ENCODE results near the gene MGLL.

DNA sequence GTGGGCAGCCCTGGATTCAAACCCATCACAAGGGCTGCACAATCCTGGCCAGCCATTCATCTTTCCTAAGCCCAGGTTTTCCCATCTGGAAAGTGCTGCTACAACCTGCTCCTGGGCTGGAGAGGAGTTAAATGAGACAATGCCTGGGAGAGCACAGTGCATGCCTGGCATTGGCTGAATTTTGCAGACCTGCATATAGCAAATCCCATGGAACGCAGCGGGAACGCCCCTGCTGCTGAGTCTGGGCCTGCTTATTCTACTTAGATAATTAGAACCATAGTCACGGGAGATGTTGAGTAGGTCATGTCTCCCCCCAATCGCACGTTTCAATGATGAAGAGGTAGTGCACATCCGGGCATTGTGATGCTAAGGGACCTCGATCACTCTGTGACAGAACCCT lies 102.9 kb downstream of the MGLL start:
- TF ChIP-seq, protein P1, sequence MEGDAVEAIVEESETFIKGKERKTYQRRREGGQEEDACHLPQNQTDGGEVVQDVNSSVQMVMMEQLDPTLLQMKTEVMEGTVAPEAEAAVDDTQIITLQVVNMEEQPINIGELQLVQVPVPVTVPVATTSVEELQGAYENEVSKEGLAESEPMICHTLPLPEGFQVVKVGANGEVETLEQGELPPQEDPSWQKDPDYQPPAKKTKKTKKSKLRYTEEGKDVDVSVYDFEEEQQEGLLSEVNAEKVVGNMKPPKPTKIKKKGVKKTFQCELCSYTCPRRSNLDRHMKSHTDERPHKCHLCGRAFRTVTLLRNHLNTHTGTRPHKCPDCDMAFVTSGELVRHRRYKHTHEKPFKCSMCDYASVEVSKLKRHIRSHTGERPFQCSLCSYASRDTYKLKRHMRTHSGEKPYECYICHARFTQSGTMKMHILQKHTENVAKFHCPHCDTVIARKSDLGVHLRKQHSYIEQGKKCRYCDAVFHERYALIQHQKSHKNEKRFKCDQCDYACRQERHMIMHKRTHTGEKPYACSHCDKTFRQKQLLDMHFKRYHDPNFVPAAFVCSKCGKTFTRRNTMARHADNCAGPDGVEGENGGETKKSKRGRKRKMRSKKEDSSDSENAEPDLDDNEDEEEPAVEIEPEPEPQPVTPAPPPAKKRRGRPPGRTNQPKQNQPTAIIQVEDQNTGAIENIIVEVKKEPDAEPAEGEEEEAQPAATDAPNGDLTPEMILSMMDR (IDR thresholded peaks at IDR 0.05): no peak
- no peak for TF ChIP-seq POLR2A (IDR thresholded peaks at IDR 0.05)
- no peak for TF ChIP-seq POLR2AphosphoS5 (IDR thresholded peaks at IDR 0.05)

All from breast epithelium (tissue), 3 donors.